Fibroblast of skin of left quadriceps (primary cell): ENCODE measurements around the gene ZFP92.
"Not testable (repeated sequence)": the region's sequence is repeated elsewhere in the genome, so short reads cannot be mapped to it uniquely, and the experiment has no call there.

Experiments used
- DNase-seq, 2 experiments: peaks; one replicate each; pipeline ENCODE4 v3.0.0-alpha.2; 2013; ENCODE audit warnings: low read depth in 2 of 2

ZFP92 gene, protein sequence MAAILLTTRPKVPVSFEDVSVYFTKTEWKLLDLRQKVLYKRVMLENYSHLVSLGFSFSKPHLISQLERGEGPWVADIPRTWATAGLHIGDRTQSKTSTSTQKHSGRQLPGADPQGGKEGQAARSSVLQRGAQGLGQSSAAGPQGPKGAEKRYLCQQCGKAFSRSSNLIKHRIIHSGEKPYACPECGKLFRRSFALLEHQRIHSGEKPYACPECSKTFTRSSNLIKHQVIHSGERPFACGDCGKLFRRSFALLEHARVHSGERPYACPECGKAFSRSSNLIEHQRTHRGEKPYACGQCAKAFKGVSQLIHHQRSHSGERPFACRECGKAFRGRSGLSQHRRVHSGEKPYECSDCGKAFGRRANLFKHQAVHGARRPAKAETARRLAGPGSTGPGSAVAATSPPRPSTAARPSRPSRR

DNA sequence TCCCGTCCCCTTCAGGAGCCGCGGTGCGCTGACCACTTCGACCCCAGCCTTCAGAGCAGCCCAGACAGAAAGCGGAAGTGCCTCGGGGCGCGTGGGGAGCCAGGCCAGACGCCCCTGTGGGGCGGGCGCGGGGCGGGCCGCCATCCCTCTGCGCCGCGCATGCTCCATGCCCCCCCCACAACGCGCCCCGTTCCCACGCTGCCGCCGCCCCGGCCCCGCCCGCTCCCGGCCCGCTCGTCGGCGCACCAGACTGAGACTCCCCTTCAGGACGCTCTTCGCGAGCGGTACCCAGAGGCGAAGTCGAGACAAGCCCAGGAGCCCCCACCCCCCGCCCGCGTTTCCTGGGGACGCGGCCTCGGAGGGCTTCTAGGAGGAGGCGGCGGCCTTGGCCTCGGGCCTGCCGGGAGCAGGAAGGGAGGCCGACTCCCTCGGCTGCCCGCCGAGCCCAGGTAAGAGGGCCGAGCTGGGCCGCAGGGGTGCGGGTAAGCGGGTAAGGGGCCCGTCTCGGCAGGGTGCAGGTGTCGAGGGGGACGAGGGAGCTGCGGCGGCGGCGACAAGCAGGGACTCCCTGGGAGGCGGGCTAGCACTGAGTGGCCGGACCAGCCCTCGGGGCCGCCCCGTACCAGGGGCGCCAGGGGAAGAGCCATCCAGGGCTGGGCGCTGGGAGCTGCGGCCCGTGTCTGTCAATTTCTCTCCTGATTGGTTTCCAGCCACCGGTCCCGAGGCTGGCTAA lies at the start of gene ZFP92:
TSS of gene ZFP92 (plus strand) at position 218 of the 733 bp plus-strand sequence. CDS start 6,851 bp downstream, outside the sequence.
- DNase-seq: no peak

DNA sequence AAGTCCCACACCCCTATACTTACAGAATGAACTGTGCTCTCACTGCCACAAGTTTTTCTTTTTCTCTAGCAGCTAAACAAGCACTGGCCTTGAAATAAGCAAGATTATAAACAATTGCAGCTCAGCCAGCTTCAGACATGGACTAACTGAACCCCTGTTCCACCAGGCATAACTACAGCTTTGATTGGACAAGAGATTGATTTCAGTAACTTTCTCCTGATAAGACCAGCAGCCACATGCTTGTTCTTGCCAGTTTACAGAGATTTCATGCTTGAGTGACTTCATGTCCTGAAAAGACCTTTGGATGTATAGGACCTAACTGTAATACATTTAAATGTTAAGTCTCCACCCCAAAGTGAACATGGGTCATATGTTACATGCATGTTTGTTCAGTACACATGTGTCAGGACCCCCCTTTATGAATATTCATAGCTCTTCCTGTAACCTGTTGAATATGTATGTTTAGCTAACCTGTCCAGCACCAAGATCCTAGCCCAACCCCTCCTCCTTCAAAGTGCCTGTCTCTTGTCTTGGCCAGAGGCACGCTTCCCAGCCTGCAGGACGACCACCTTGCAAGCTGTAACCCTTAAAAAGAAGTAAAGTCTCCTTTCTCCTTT lies 49.4 kb upstream of the ZFP92 start:
- DNase-seq: no peak

DNA sequence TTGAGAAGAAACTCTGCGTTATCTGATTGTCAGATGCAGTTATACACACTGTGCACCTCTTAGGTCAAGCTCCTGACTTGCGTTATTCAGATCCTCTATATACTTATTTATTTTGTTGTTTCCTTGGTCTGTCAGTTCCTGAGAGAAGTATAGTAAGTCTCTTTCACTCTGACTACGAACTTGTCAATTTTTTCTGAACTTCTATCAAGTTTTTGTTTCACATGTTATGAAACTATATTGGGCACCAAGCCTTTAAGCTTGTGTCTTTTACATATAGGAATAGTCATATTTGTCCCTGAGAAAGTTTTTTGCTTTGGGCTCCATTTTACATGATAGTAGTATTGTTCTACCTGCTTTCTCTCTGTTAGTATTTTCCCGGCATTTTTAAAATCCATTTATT lies 45.6 kb upstream of the ZFP92 start:
- DNase-seq: no peak

DNA sequence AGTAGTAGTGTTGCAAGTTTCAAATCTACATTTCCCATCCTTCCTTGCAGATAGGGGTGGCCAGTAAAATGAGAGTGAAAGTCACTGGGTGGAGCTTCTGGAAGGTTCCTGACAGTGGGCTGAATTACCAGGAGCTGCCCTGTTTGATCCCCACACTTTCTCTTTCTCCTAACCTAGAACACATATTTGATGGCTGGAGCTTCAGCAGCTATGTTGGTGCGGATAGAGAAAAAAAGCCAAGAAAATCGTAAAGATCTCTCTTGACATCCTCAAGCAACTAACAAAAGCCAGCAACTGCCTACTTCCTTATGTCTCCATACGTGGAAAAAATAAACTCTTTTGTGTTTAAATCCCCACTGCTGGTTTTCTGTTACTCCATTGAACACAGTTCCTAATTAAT lies 45.2 kb upstream of the ZFP92 start:
- no peak for DNase-seq

DNA sequence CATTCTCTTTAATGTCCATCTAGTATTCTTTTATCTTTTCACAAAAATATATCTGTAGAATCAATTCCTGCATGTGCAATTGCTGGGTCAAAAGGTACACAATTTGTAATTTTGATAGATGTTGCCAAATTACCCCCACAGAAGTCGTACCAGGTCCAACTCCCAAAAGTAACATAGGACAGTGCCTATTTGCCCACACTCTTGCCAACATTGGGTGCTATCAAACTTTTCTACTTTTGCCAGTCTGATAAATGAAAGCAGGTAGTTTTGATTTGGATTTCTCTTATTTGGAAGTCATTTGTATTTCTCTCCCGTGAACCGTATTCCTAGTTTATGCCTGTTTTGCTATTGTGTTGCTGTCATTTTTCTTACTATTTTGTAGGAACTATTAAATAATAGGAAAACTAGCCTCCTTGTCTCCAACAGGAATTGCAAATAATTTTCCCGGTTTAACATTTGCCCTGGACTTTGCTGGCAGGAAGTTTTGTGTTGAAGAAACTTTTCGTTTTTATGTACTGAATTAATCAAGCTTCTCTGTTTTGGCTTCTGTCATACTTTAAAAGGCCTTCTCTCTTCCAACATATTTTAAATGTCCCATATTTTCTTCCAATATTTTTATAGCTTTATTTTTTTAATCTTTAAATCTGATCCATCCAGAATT lies 44.3 kb upstream of the ZFP92 start:
- no peak for DNase-seq

DNA sequence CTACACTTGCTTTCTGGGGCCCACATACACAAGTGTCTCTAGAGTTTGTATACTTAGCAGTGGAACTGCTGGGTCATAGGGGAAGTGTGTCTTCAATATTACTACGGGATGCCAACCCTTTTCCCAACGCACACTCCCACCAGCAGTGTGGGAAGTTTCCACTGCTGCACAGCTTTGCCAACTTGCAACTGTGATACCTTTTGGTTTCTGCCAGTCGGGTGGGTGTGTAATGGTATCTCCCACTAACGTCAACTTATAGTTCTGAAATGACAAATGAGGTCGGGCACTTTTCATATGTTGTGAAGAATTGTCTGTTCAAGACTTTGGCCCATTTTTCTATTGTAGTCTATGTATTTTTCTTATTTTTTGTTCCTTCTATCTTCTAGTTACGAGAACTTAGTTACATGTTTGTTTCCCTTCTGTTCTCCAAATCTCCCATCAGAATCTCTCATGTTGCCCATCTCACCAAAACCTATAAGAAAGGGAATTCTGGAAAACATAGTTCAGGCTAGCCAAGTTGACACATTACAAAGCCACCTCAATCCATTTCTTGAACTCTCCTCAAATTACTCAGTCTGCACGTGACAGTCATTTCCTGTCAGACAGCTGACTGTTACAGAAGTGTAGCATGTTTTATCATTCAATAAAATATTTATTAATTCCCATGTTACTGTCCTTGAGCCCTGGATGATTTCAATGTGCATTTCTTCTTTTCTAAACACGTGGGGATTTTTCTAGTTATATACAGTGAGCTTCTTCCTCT lies 40.8 kb upstream of the ZFP92 start:
- DNase-seq: no peak

DNA sequence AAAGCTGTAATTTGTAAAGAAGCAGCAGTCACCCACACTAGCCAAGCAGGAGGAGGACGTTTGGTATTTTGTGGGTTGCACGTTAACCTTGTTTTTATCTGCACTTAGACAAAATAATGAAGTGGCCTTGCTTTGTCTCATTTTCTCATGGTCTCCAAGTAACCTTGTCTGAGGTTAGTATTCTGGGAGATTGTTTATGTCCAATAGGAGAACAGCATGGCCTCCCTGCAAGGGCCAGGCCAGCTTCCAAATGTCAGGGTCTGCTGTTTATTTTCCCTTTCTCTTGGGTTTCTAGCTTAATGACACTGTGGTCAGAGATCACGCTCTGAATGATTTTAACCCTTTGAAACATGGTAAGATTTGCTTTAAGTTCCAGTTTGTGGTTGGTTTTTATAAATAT lies 40.0 kb upstream of the ZFP92 start:
- DNase-seq: no peak

DNA sequence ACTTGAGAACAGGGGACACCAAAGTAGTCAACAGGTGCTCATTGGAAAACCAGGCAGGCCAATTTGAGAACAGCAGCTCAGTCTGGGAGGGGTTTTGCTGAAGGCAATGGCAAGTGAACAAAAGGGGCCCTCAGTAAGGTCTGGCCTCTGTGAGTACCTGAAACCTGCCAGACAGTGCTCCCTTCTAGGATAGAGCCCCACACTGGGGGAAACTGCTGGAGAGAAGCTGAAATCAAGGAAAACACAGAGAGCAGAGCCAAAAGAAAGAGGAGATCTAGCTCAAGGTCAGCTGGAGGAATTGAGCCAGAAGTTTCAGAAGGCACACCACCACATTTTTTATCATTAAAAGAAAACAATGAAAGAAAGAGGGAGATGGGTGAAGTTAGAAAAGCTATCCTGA lies 38.3 kb upstream of the ZFP92 start:
- DNase-seq: no peak

DNA sequence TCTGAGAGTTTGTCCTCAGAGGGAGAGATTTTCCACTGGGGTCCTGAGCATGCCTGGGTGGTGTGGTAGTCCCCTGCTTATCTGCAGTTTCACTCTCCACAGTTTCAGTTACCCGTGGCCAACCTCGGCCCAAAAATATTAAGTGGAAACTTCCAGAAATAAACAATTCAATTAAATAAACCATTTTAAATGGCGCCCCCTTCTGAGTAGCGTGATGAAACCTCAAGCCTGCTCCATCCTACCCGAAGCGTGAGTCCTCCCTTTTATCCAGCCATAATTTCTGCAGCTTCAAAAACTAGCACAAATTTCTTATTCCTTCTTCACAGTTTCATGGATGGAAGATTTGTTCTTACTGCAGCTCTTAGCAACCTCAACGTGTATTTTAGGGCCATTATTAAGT lies 36.8 kb upstream of the ZFP92 start:
- DNase-seq: no peak

DNA sequence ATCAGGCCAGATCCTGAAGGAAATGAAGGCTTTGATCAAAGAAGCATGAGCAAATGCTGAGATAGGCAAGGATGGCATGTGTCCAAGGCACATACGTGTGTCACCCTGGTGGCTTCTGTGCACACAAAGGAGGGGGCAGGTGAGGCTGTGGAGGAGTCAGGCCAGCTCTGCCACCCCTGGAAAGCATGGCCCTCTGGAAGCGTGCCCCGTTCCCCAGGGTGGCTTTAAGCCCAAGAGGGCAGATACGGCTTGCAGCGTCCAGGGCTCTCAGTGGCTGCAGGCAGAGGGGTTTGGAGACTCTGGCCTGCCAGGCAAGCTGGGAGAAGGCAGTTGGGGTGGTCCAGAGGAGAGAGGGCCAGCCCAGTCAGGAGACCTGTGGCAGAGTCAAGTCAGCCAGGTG lies 35.7 kb upstream of the ZFP92 start:
- DNase-seq: no peak

DNA sequence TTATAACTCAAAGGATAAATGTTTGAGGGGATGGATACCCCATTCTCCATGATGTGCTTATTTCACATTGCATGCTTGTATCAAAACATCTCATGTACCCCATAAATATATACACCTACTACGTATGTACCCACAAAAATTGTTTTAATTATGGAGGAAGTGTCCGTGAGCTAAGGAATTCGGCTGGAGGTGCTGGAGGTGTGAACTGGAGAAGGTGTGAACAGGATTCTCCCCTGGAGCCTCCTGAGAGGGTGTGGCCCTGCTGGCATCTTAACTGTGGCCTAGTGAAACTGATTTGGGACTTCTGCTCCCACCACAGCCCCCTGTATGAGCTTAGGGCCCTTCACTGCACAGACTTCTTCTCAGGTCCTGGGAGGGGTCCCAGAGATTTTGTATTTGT lies 33.5 kb upstream of the ZFP92 start:
- no peak for DNase-seq

DNA sequence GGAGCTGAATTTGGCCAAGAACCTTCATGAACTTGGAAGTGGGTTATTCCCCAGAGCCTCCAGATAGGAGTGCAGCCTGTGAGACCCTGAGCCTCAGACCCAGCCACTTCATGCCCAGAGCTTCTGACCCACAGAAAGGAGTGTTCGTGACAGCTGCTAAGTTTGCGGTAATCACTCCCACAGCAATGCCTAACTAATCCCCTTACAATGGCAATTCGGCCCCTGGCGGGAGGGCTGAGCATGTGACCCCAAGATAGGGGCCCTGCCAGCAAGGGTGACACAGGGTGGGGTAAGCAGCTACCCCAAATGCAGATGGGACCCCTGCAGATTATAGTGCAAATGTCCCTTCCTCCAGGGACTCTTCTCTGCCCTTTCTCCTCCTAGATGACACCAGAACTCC lies 32.7 kb upstream of the ZFP92 start:
- DNase-seq: no peak

DNA sequence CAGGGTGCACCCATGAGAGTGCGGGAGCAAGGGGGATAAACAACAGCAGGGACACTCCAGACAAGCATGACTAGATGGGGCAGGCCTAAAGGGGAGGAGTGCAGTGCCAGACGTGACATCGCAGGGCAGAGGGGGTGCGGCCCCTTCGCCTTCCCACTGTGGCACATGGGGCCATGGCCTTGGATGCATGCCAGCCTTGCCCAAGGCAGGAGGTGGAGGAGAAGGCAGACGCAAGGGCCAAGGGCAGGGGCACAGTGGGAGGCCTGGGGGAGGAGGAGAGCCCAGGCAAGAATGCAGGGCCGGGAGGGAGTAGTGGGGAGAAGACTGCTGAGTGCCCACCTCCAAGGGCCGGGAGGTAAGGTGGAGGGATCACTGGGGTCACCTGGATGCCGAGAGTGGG lies 31.8 kb upstream of the ZFP92 start:
- DNase-seq: no peak

DNA sequence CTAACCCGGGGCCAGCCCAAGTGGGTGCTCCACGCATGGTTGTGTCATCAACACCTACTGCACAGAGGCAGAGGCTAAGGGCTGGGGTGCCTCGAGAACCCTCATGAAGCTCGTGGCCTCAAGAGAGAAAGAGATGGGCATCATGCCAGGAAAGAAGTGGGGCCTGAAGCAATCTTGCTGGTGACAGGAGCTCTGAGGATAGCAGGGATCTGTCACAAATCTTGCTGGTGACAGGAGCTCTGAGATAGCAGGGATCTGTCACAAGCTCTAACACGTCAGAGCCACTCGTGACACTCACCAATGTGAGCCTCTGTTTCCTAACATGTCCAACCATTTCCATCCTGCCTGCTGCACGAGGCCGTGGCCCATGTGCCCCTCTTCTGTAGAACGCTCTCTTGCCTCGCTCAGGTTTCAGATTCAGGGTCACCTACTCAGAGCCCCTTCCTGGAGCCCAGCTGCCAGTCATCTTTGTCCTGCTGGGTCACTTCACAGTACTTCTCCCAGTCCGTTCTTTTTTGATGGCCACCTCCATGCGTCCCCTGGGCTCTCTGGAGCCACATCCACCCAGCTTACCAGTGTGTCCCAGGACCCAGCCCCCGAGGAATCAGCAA lies 31.2 kb upstream of the ZFP92 start:
- DNase-seq: no peak

DNA sequence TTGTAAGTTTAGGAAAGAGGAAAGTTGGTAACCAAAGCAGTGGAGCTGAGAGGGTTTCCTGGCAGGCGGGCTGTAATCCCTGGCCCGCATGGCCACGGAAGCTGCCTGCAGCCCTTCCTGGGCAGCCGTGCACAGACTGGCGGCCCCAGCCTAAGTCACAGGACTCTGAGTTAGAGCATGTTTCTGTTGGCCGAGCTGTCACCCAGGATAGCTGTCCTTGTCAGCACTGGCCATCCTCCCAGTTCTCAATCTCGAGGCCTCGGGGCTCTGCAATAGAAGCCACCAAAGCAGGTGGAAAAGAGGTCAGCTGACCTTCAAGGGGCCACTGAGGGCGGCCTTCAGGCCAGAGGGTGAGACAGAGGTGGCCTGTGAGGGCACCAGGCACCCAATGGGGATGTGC lies 30.6 kb upstream of the ZFP92 start:
- no peak for DNase-seq

DNA sequence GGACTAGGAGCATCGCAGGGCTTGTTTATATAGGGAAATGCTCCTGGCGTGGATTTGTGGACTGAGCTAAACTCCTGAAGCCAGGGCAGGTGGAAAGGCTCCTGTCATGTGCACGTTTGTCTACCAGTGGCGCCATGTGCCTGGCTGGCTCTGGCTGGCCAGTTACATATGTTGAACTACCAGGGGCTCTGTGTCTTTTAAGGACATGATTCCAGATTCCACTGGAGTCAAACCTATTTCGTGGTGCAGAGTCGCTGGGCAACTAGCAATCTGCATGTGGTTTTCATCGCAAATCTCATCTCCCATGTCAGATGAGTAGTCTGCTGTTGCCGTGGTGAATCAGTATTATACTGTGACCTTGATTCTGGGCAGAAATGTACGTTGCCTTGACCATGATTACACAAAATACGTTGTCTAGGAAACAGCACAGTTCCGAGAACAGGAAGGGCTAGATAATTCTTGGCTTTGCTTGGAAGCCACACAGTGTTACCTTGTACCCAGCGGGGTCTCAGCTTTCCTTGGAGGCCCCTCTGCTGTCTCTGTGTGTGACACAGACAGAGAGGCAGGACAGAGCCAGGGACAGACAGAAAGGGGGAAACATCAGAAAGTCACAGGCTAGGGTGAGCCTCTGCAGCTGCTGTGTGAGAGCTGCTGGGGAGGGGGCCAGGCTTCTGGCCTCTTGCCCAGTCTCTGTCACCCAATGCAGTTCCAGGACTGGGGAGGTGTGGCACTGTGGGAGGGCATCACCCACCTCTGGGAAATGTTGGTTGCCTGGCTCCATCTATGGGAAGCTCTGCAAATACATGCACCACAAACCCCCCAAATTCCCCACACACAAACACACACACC lies 29.4 kb upstream of the ZFP92 start:
- peak; percentile 23 to 40 for DNase-seq

DNA sequence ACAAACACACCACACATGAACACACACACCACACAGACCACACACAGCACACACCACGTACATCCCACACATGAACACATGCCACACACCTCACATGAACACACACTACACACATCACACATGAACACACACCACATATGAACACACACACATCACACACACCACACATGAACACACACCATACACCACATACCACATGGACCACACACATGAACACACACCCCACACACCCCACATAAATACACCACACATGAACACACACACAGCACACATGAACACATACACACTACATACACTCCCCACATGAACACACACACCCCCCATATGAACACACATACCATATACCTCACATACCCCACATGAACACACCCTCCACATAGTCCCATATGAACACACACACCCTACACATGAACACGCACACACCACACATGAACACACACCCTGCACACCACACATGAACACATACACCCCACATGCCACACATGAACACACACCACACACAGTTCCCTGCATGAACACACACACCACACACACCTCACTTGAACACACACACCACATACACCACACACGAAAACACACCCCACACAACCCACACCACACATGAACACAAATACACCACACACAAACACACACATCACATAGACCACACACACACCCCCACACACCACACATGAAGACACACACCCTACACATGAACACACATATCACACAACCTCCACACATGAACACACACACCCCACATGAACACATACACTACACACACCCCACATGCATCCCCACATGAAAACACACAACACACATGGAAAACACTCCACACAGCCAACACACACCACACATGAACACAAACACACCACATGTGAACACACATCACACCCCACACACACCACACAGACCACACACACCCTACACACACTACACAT lies 28.4 kb upstream of the ZFP92 start:
- no peak for DNase-seq

DNA sequence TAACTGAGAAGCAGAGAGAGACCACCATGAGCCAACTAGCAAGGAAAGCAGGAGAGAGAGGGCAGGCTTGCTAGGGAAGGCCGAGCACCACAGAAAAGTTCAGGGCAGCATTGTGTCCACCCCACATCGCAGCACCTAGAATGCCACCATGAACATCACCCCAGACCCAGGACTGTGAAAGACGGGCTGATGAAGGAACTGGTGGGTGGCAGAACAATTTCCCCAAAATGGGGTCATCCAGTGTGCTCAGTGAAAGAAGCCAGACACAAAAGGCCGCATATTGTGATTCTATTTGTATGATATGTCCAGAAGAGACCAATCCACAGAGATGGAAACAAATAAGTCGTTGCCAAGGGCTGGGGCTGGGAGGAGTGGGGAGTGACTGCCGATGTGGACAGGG lies 26.9 kb upstream of the ZFP92 start:
- no peak for DNase-seq

DNA sequence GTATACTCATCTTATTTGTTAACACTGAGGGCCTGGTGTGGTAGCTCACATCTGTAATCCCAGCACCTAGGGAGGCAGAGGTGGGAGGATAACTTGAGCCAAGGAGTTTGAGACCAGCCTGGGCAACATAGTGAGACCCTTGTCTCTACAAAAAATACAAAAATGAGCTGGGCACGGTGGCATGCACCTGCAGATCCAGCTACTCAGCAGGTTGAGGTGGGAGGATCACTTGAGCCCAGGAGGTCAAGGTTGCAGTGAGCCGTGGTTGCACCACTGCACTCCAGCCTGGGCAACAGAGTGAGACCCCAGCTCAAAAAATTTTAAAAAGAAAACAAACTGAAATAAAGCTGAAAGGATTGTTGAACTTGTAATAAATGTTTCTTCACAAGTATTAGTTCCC lies 26.3 kb upstream of the ZFP92 start:
- DNase-seq: not testable (repeated sequence)
